Endothelial cell of umbilical vein (primary cell): ENCODE measurements around the gene CASP2. TPM values are rescaled to one million over a fixed set of nuclear protein-coding genes. Genes with fewer than 3 reads are reported as not detected.
A peak's percentile ranks its signal among the peaks of the same experiment; 100 is the strongest.

Experiments
- BruUV-seq: library from RNA; stranded (reverse); fragments of 400-500 nt; replicated peaks from 2 replicates; lab custom pipeline; 2021; lab: Mats Ljungman, UMichigan
- CTCF ChIA-PET: fragments of 300-600, 350-600 bp; sonication (Branson Sonifier 250); formaldehyde crosslinking; loops from one replicate; lab custom pipeline; 2021; ENCODE audit warnings: antibody characterized with exemption, inconsistent platforms; lab: Charles Lee
- POLR2A ChIA-PET: fragments of 300-600, 350-600 bp; sonication (Branson Sonifier 250); formaldehyde crosslinking; loops from one replicate; lab custom pipeline; 2021; ENCODE audit warnings: antibody characterized with exemption, inconsistent platforms; lab: Charles Lee
- DNase-seq: peaks from one replicate; pipeline ENCODE4 v3.0.0-alpha.2; 2011; ENCODE audit warnings: low read depth, low spot score
- FAIRE-seq: peaks from 2 replicates; lab custom pipeline; 2011; peaks lifted over from hg19 to GRCh38; lab: Jason Lieb, UNC
- H2AFZ ChIP-seq: 2 replicates; pipeline ENCODE4 v1.6.0; 2012; ENCODE audit warnings: low read depth, low read length, control low read depth, inconsistent platforms
- H3K27ac ChIP-seq: 2 replicates; pipeline ENCODE4 v1.5.1; 2011; ENCODE audit warnings: low read depth, mild to moderate bottlenecking, control low read depth, low read length, moderate library complexity; ENCODE audit not compliant: insufficient read depth
- H3K27me3 ChIP-seq, 2 experiments: 2 replicates each; pipeline versions ENCODE4 v1.6.0 to v1.6.1; 2011; ENCODE audit warnings: low read length in 2 of 2, mixed read lengths in 1 of 2; ENCODE audit not compliant: control insufficient read depth in 2 of 2, insufficient read depth in 2 of 2
- H3K36me3 ChIP-seq, 2 experiments: 2 replicates in 1 of 2; 3 replicates in 1 of 2; pipeline ENCODE4 v1.5.1; 2011; ENCODE audit warnings: low read length in 2 of 2, mild to moderate bottlenecking in 1 of 2, moderate library complexity in 1 of 2; ENCODE audit not compliant: control insufficient read depth in 2 of 2, insufficient read depth in 2 of 2; ENCODE audit errors: extremely low read depth in 1 of 2
- H3K4me1 ChIP-seq: 3 replicates; pipeline ENCODE4 v1.5.1; 2011; ENCODE audit warnings: mild to moderate bottlenecking, low read length; ENCODE audit not compliant: control insufficient read depth, insufficient read depth; ENCODE audit errors: extremely low read depth
- H3K4me2 ChIP-seq: 2 replicates; pipeline ENCODE4 v1.6.1; 2011; ENCODE audit warnings: low read length, control low read depth, mixed read lengths; ENCODE audit not compliant: insufficient read depth
- H3K4me3 ChIP-seq, 3 experiments: fragments of 200-600 bp in 1 of 3; sonication (generic), shearing (Covaris generic) in 1 of 3; replicated peaks in 1 of 3; 2 replicates each; pipeline ENCODE4 v1.5.1; 2011 to 2016; ENCODE audit warnings: control low read depth in 3 of 3, low read length in 3 of 3, mild to moderate bottlenecking in 2 of 3, inconsistent platforms in 1 of 3, low read depth in 1 of 3, moderate library complexity in 1 of 3; ENCODE audit not compliant: insufficient read depth in 1 of 3
- H3K79me2 ChIP-seq: 2 replicates; pipeline ENCODE4 v1.6.0; 2012; ENCODE audit warnings: low read length, inconsistent platforms; ENCODE audit not compliant: control insufficient read depth, insufficient read depth
- H3K9ac ChIP-seq: replicated peaks from 2 replicates; pipeline ENCODE3; 2011; ENCODE audit warnings: low read length, control low read depth; ENCODE audit not compliant: insufficient read depth; ENCODE audit errors: extremely low read depth
- H3K9me1 ChIP-seq: replicated peaks from 3 replicates; pipeline ENCODE4 v1.6.0; 2011; ENCODE audit warnings: mild to moderate bottlenecking, low read length; ENCODE audit not compliant: control insufficient read depth, insufficient read depth; ENCODE audit errors: extremely low read depth
- H3K9me3 ChIP-seq: replicated peaks from 2 replicates; pipeline ENCODE4 v1.5.1; 2012; ENCODE audit warnings: low read length, inconsistent platforms; ENCODE audit not compliant: control insufficient read depth, insufficient read depth
- H4K20me1 ChIP-seq: replicated peaks from 2 replicates; pipeline ENCODE3; 2011; ENCODE audit warnings: mild to moderate bottlenecking, low read length; ENCODE audit not compliant: control insufficient read depth, insufficient read depth; ENCODE audit errors: extremely low read depth
- CTCF ChIP-seq, 2 donors: IDR thresholded peaks; 1 replicate in 1 of 2; 2 replicates in 1 of 2; pipeline ENCODE4 v1.5.1; 2011; ENCODE audit warnings: low read length in 2 of 2, mild to moderate bottlenecking in 2 of 2, moderate library complexity in 2 of 2, control low read depth in 1 of 2, inconsistent platforms in 1 of 2, low read depth in 1 of 2; ENCODE audit not compliant: insufficient read depth in 1 of 2; ENCODE audit errors: extremely low read depth in 1 of 2
- EZH2 ChIP-seq: IDR thresholded peaks from 2 replicates; pipeline ENCODE4 v1.6.1; 2012; ENCODE audit warnings: borderline replicate concordance, low read depth, mild to moderate bottlenecking, moderate library complexity, low read length, inconsistent platforms; ENCODE audit not compliant: severe bottlenecking
- FOS ChIP-seq: IDR thresholded peaks from 2 replicates; pipeline ENCODE4 v1.6.1; 2011; ENCODE audit warnings: mild to moderate bottlenecking, low read length, moderate library complexity, borderline replicate concordance; ENCODE audit not compliant: insufficient read depth
- GATA2 ChIP-seq: IDR thresholded peaks from 2 replicates; pipeline ENCODE4 v1.7.0; 2011; ENCODE audit warnings: low read depth, mild to moderate bottlenecking, moderate library complexity, mixed read lengths, low read length; ENCODE audit not compliant: insufficient read length, insufficient read depth
- JUN ChIP-seq: IDR thresholded peaks from 2 replicates; pipeline ENCODE4 v1.6.1; 2011; ENCODE audit warnings: borderline replicate concordance, low read depth; ENCODE audit not compliant: insufficient read length, insufficient read depth
- MAX ChIP-seq: IDR thresholded peaks from 2 replicates; pipeline ENCODE4 v1.6.1; 2011; ENCODE audit not compliant: insufficient read depth, insufficient read length
- POLR2A ChIP-seq: IDR thresholded peaks from 2 replicates; pipeline ENCODE4 v1.6.1; 2012; ENCODE audit warnings: low read depth, mild to moderate bottlenecking, control low read depth, low read length
- POLR2AphosphoS5 ChIP-seq: IDR thresholded peaks from 2 replicates; pipeline ENCODE4 v1.6.1; 2012; ENCODE audit warnings: low read depth, mild to moderate bottlenecking, control low read depth, low read length, moderate library complexity; ENCODE audit not compliant: insufficient read depth
- dilution Hi-C: fragments of 300-500 bp; cut with MboI; formaldehyde crosslinking; loops from one replicate; pipeline ENCODE4 v1.15.0; 2019; ENCODE audit warnings: low sequenced_read_pairs; ENCODE audit not compliant: extremely low pct_ligation_motif_present
- intact Hi-C: fragments of 100-400 bp; cut with micrococcal nuclease; formaldehyde crosslinking; loops from one replicate; pipeline ENCODE4 v1.10.0; 2022
- polyA plus RNA-seq, 4 experiments: library from polyadenylated mRNA; depleted of rRNA in 3 of 4; stranded (reverse) in 3 of 4; unstranded in 1 of 4; fragments of >200 nt; gene quantifications; 2 replicates each; pipeline versions ENCODE4 v1.2.1 to v1.2.3, GENCODE V29; 2011 to 2012; ENCODE audit warnings: missing spikeins in 1 of 4
- total RNA-seq: library from RNA; stranded (reverse); gene quantifications from 2 replicates; pipeline ENCODE4 v1.2.3, GENCODE V29; 2021

Gene CASP2
- total and polyA plus RNA-seq, 2 donors (not counting 3 experiments of a cell fraction or from before 2014, with no cell fraction given) = 36.3 to 57.9 TPM

- TF ChIP-seq CTCF (IDR thresholded peaks at IDR 0.05; ENCODE audit: extremely low read depth in 1 of 2, insufficient read depth in 1 of 2, low read depth in 1 of 2, low read length in 2 of 2) (no peak), GATA2 (no peak), JUN (no peak), POLR2A (no peak), POLR2AphosphoS5 (no peak), MAX (no peak), EZH2 (no peak), FOS (no peak)
- no TSS peak for BruUV-seq
- peaks cover 7% of the 10 kb centered on the region for H3K4me1 ChIP-seq
- H3K27me3 ChIP-seq = no peaks in the 10 kb centered on the region
- H4K20me1 ChIP-seq = no peaks in the 10 kb centered on the region
- ChIA-PET CTCF (interaction anchor here (1.0 to 2.0 kb wide), 11 partner anchors 8 to 65 kb away, joined by 3 to 10 read pairs (median 5); partner anchors contain the start of genes CASP2 and GSTK1), POLR2A (interaction anchor here (0.7 to 2.1 kb wide), 4 partner anchors 8 to 219 kb away, joined by 3 to 5 read pairs (median 3); partner anchors contain the start of genes CASP2 and GSTK1)
- H3K79me2 ChIP-seq = no peaks in the 10 kb centered on the region
- peak overlapping the region; percentile 36 for H3K4me2 ChIP-seq
- H3K27ac ChIP-seq = no peak overlapping the region
- H3K36me3 ChIP-seq = no peaks in the 10 kb centered on the region
- DNase-seq = no peak
- H3K9me3 ChIP-seq = no peaks in the 10 kb centered on the region
- H3K4me3 ChIP-seq = no peak overlapping the region
- FAIRE-seq = no peak
- intact Hi-C loops = no loop called here
- peak overlapping the region; percentile 31 for H2AFZ ChIP-seq
- H3K9ac ChIP-seq = peak overlapping the region; percentile 5
- dilution Hi-C loops = no loop called here
- no peaks in the 10 kb centered on the region for H3K9me1 ChIP-seq
These were observed 8.0 kb upstream of the CASP2 start for GRCh38 chr7:143280160-143280559.
